Skeletal muscle cell (primary cell): ENCODE measurements around the gene CLEC5A.
A peak's percentile ranks its signal among the peaks of the same experiment; 100 is the strongest.
"Not testable (repeated sequence)": the region's sequence is repeated elsewhere in the genome, so short reads cannot be mapped to it uniquely, and the experiment has no call there.

Experiments used
- DNase-seq: peaks from one replicate; pipeline ENCODE4 v3.0.0-alpha.2; 2010; ENCODE audit warnings: low read depth
- H3K4me3 ChIP-seq: 2 replicates; pipeline ENCODE4 v1.5.1; 2011; ENCODE audit warnings: low read depth, mild to moderate bottlenecking, control low read depth, low read length, moderate library complexity

Gene CLEC5A

GRCh38 chr7:141946796-141947195 lies at the start of gene CLEC5A:
CLEC5A (minus strand) TSS chr7:141946974; CDS start chr7:141946292, 682 bp downstream.
- H3K4me3 ChIP-seq = no peak within 1 kb of the TSS
- DNase-seq = no peak

- DNase-seq = no peak
- H3K4me3 ChIP-seq = no peak overlapping the region
Measured at GRCh38 chr7:141993354-141993753, 46.6 kb upstream of the CLEC5A start.

GRCh38 chr7:141992688-141993087 lies 45.9 kb upstream of the CLEC5A start:
- no peak overlapping the region for H3K4me3 ChIP-seq
- DNase-seq = no peak

- H3K4me3 ChIP-seq = no peak overlapping the region
- DNase-seq = no peak
Measured at GRCh38 chr7:141992156-141992555, 45.4 kb upstream of the CLEC5A start.

GRCh38 chr7:141991140-141991539 lies 44.4 kb upstream of the CLEC5A start:
- no peak for DNase-seq
- H3K4me3 ChIP-seq = no peak overlapping the region

- DNase-seq = no peak
- no peak overlapping the region for H3K4me3 ChIP-seq
Measured at GRCh38 chr7:141990011-141990725, 43.4 kb upstream of the CLEC5A start.

- DNase-seq, H3K4me3 ChIP-seq: not testable (repeated sequence)
Measured at GRCh38 chr7:141987803-141988202, 41.0 kb upstream of the CLEC5A start.

GRCh38 chr7:141986923-141987322 lies 40.1 kb upstream of the CLEC5A start:
- no peak for DNase-seq
- H3K4me3 ChIP-seq = no peak overlapping the region

- H3K4me3 ChIP-seq = not testable (repeated sequence)
Measured at GRCh38 chr7:141985926-141986325, 39.2 kb upstream of the CLEC5A start.

GRCh38 chr7:141979568-141979967 lies 32.8 kb upstream of the CLEC5A start:
- no peak overlapping the region for H3K4me3 ChIP-seq
- no peak for DNase-seq

More at GRCh38 chr7:141985926-141986325, 39.2 kb upstream of the CLEC5A start:
- not testable (repeated sequence) for DNase-seq

- H3K4me3 ChIP-seq = no peak overlapping the region
- DNase-seq = no peak
Measured at GRCh38 chr7:141978351-141978750, 31.6 kb upstream of the CLEC5A start.

GRCh38 chr7:141976524-141977245 lies 29.9 kb upstream of the CLEC5A start:
- no peak overlapping the region for H3K4me3 ChIP-seq
- DNase-seq = no peak

- peak overlapping the region; percentile 24 for H3K4me3 ChIP-seq
- DNase-seq = no peak
Measured at GRCh38 chr7:141975806-141976523, 29.2 kb upstream of the CLEC5A start.

GRCh38 chr7:141974831-141975230 lies 28.1 kb upstream of the CLEC5A start:
- no peak for DNase-seq
- no peak overlapping the region for H3K4me3 ChIP-seq

GRCh38 chr7:141973673-141974072 lies 26.9 kb upstream of the CLEC5A start, which contains the start of gene TAS2R38:
TAS2R38 (minus strand) TSS chr7:141973773; CDS start chr7:141973689, 84 bp downstream.
- H3K4me3 ChIP-seq = no peak within 1 kb of the TSS
- no peak for DNase-seq

GRCh38 chr7:141960687-141961422 lies 14.1 kb upstream of the CLEC5A start:
- H3K4me3 ChIP-seq = no peak overlapping the region
- DNase-seq = no peak

- peak; percentile 24 for DNase-seq
- H3K4me3 ChIP-seq = no peak overlapping the region
Measured at GRCh38 chr7:141956084-141956483, 9.3 kb upstream of the CLEC5A start.

GRCh38 chr7:141954334-141954733 lies 7.6 kb upstream of the CLEC5A start:
- no peak for DNase-seq
- H3K4me3 ChIP-seq = no peak overlapping the region

GRCh38 chr7:141952461-141952860 lies 5.7 kb upstream of the CLEC5A start:
- H3K4me3 ChIP-seq = no peak overlapping the region
- DNase-seq = no peak
